Brain microvascular endothelial cell (primary cell): Measurements from ENCODE around the gene C16orf90.
"Not testable (repeated sequence)": the region's sequence is repeated elsewhere in the genome, so short reads cannot be mapped to it uniquely, and the experiment has no call there.

Experiments used
- DNase-seq: peaks from one replicate; pipeline ENCODE4 v3.0.0-alpha.2; 2020
- H3K27ac ChIP-seq: fragments of 250-450 bp; sonication (Bioruptor Pico); 2 replicates; pipeline ENCODE4 v1.5.1; 2020; ENCODE audit warnings: mild to moderate bottlenecking, moderate library complexity
- H3K27me3 ChIP-seq: fragments of 250-450 bp; sonication (Bioruptor Pico); replicated peaks from 2 replicates; pipeline ENCODE4 v1.5.1; 2020; ENCODE audit warnings: mild to moderate bottlenecking
- H3K36me3 ChIP-seq: fragments of 250-450 bp; sonication (Bioruptor Pico); replicated peaks from 2 replicates; pipeline ENCODE4 v1.5.1; 2020; ENCODE audit warnings: mild to moderate bottlenecking
- H3K4me3 ChIP-seq: 2 replicates; pipeline ENCODE4 v1.5.1; 2011; ENCODE audit warnings: low read depth, mild to moderate bottlenecking, control low read depth, low read length, moderate library complexity
- in situ Hi-C: cut with HindIII; loops from 2 replicates; pipeline ENCODE4 v1.10.0; 2017; ENCODE audit warnings: low sequenced_read_pairs, low pct_ligation_motif_present
- TF ChIP-seq, protein P1 (sequence below): IDR thresholded peaks from 2 replicates; pipeline ENCODE4 v1.5.1; 2011; ENCODE audit warnings: low read depth, mild to moderate bottlenecking, moderate library complexity, low read length, control low read depth, inconsistent platforms; ENCODE audit errors: missing control alignments

C16orf90 gene

DNA sequence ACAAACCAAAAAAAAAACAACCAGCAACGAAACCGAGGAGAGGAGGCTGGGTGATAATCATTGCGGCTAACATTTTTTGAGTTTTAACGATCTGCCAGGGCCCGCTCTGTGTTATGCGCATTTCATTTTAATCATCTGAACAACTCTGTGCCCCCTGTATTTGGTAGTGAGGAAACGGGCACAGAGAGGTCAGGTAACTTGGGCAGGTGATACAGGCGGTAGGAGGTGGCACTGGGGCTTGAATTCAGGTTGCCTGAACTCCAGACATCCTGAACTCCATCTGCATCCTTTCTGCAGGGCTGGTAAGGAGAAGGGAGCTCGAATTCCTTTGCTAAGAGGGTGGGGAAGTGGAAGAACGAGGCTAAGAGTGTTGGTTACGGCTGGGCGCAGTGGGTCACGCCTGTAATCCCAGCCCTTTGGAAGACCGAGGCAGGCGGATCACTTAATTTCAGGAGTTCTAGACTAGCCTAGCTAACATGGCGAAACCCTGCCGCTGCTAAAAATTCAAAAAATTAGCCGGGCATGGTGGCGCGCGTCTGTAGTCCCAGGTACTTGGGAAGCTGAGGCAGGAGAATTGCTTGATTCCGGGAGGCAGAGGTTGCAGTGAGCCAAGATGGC, 6.6 kb upstream of the C16orf90 start:
- Histone ChIP-seq H3K36me3 (no peaks in the 10 kb centered on the region), H3K4me3 (peak overlapping the region; percentile 83), H3K27ac (no peak overlapping the region), H3K27me3 (no peaks in the 10 kb centered on the region)
- in situ Hi-C loops = no loop called here
- no peak for DNase-seq
- TF ChIP-seq, protein P1, sequence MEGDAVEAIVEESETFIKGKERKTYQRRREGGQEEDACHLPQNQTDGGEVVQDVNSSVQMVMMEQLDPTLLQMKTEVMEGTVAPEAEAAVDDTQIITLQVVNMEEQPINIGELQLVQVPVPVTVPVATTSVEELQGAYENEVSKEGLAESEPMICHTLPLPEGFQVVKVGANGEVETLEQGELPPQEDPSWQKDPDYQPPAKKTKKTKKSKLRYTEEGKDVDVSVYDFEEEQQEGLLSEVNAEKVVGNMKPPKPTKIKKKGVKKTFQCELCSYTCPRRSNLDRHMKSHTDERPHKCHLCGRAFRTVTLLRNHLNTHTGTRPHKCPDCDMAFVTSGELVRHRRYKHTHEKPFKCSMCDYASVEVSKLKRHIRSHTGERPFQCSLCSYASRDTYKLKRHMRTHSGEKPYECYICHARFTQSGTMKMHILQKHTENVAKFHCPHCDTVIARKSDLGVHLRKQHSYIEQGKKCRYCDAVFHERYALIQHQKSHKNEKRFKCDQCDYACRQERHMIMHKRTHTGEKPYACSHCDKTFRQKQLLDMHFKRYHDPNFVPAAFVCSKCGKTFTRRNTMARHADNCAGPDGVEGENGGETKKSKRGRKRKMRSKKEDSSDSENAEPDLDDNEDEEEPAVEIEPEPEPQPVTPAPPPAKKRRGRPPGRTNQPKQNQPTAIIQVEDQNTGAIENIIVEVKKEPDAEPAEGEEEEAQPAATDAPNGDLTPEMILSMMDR = no peak

DNA sequence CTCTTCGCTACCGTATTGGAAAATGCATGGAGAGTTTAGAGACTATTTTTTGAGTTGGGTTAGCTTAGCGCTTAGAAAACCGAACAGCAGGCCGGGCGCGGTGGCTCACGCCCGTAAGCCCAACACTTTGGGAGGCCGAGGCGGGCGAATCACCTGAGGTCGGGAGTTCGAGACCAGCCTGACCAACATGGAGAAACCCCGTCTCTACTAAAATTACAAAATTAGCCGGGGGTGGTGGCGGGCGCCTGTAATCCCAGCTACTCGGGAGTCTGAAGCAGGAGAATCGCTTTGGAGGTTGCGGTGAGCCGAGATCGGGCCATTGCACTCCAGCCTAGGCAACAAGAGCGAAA, 6.1 kb upstream of the C16orf90 start:
- H3K27me3 ChIP-seq, H3K36me3 ChIP-seq, DNase-seq, in situ Hi-C loops: not testable (repeated sequence)
- Histone ChIP-seq H3K27ac (peak overlapping the region; percentile 54), H3K4me3 (peak overlapping the region; percentile 83)

DNA sequence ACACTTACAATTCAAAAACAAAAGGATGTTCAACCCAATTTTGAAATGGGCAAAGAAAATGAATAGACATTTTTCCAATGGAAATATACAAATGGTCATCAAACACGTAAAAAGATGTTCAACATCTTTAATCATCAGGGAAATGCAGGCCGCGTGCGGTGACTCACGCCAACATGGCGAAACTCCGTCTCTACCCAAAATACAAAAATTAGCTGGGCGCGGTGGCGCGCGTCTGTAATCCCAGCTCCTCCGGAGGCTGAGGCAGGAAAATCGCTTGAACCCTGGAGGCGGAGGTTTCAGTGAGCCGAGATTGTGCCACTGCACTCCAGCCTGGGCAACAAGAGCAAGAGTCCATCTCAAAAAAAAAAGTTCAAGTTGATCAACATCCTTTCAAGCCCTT, 3.7 kb upstream of the C16orf90 start:
- no peak for DNase-seq
- Histone ChIP-seq H3K36me3 (no peaks in the 10 kb centered on the region), H3K27me3 (no peaks in the 10 kb centered on the region), H3K27ac (no peak overlapping the region), H3K4me3 (no peak overlapping the region)
- TF ChIP-seq, protein P1 = no peak
- in situ Hi-C loops = no loop called here

DNA sequence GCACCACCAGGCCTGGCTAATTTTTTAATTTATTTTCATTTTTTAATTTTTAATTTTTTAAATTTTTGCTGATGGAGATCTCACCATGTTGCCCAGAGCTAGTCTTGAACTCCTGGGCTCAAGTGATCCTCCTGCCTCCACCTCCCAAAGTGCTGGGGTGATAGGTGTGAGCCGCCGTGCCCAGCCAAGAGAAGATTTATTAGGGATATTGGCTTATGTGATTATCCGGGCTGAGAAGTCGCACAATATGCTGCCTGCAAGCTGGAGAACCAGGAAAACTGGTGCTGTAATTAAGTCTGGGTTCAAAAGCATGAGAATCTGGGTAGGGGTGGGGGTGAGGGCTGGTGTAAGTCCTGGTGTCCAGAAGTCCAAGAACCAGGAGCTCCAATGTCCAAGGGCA, 2.5 kb upstream of the C16orf90 start:
- Histone ChIP-seq H3K27me3 (no peaks in the 10 kb centered on the region), H3K27ac (no peak overlapping the region), H3K4me3 (no peak overlapping the region), H3K36me3 (no peaks in the 10 kb centered on the region)
- no peak for DNase-seq
- TF ChIP-seq, protein P1 = no peak
- in situ Hi-C loops = no loop called here

DNA sequence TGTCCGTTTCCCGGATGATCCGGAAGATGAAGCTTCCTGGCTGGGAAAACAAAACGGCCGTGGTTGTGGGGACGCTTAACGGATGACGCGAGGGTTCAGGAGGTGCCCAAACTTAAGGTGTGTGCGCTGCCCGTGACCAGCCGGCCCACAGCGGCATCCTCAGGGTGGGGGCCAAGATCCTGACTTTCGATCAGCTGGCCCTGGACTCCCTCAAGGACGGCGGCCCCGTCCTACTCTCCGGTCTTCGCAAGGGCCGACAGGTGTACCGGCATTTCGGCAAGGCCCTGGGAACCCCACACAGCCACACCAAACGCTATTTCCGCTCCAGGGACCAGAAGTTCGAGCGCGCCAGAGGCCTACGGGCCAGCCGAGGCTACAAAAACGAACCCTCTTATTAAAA, 1.1 kb upstream of the C16orf90 start:
- Histone ChIP-seq H3K4me3 (no peak overlapping the region), H3K27ac (no peak overlapping the region), H3K27me3 (no peaks in the 10 kb centered on the region), H3K36me3 (no peaks in the 10 kb centered on the region)
- TF ChIP-seq, protein P1 = no peak
- no peak for DNase-seq
- in situ Hi-C loops = no loop called here

DNA sequence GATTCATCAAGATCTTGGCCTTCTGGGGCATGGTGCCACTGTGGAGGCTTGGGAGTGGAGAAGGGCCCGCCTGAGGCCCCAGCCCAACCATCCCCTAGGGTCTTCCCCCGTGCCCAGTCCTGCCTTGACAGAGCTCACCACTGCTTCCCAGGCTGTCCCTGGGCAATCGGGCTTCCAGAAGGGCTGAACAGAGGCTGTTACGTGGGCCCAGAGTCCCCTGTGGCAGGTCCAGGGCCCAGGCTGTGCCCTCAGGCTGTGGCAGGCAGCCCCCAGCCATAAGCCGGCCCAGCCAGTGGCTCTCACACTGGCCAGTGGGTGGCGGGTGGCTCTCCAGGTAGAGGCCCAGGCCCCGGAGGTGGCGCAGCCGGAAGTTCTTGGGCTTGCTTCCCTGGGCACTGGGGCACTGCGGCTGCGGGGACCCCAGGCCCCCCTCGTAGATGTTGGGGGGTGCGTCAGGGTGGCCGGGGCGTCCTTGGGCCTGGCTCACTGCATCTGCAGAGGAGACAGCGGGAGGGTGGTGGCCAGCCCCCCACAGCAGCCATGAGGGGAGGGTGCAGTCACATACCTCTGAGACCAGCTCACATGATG, 809 bp downstream of the C16orf90 start:
- Histone ChIP-seq H3K4me3 (no peak overlapping the region), H3K27ac (no peak overlapping the region), H3K27me3 (no peaks in the 10 kb centered on the region), H3K36me3 (no peaks in the 10 kb centered on the region)
- DNase-seq = no peak
- in situ Hi-C loops = no loop called here
- TF ChIP-seq, protein P1 = no peak
